OCI-LY3 (cell line): Measurements from ENCODE around the gene PPP1R36.
"Not testable (repeated sequence)": the region's sequence is repeated elsewhere in the genome, so short reads cannot be mapped to it uniquely, and the experiment has no call there.

Source experiments
- H2AFZ ChIP-seq: fragments of 200-600, 300-600 bp; shearing (Covaris generic); 2 replicates; pipeline ENCODE4 v1.6.0; 2014; ENCODE audit warnings: antibody characterized with exemption, low read depth, low read length
- H3K27ac ChIP-seq: fragments of 200-600, 300-600 bp; sonication (generic); 2 replicates; pipeline ENCODE4 v1.5.1; 2014; ENCODE audit warnings: mild to moderate bottlenecking, low read length, moderate library complexity, mixed read lengths
- H3K27me3 ChIP-seq: fragments of 200-600, 300-600 bp; sonication (generic); 2 replicates; pipeline ENCODE4 v1.6.1; 2014; ENCODE audit warnings: low read depth, low read length, mixed read lengths
- H3K36me3 ChIP-seq: fragments of 200-600, 300-600 bp; sonication (generic); replicated peaks from 2 replicates; pipeline ENCODE3; 2014; ENCODE audit warnings: low read depth, low read length, mixed read lengths
- H3K4me1 ChIP-seq: fragments of 300-600, 200-600 bp; sonication (generic); 2 replicates; pipeline ENCODE4 v1.6.1; 2014; ENCODE audit warnings: low read length, mixed read lengths
- H3K4me2 ChIP-seq: fragments of 200-600, 300-600 bp; sonication (generic); 2 replicates; pipeline ENCODE4 v1.6.1; 2014; ENCODE audit warnings: low read length, mixed read lengths
- H3K4me3 ChIP-seq: fragments of 300-600, 200-600 bp; sonication (generic); 2 replicates; pipeline ENCODE4 v1.5.1; 2014; ENCODE audit warnings: antibody characterized with exemption, mild to moderate bottlenecking, low read length, moderate library complexity
- H3K79me2 ChIP-seq: fragments of 300-600, 200-600 bp; shearing (Covaris generic); 2 replicates; pipeline ENCODE4 v1.6.1; 2014; ENCODE audit warnings: mild to moderate bottlenecking, low read length, mixed read lengths
- H3K9ac ChIP-seq: fragments of 300-600, 200-600 bp; shearing (Covaris generic); 2 replicates; pipeline ENCODE4 v1.6.0; 2014; ENCODE audit warnings: mild to moderate bottlenecking, low read length, moderate library complexity
- H3K9me3 ChIP-seq: fragments of 200-600, 300-600 bp; shearing (Covaris generic); 2 replicates; pipeline ENCODE4 v1.6.1; 2014; ENCODE audit warnings: low read length, mixed read lengths; ENCODE audit not compliant: insufficient read depth
- H4K20me1 ChIP-seq: fragments of 200-600, 300-600 bp; sonication (generic); 2 replicates; pipeline ENCODE4 v1.6.1; 2016; ENCODE audit warnings: low read length, mixed read lengths; ENCODE audit not compliant: insufficient read depth
- CTCF ChIP-seq: fragments of 200-600, 300-600 bp; sonication (generic); IDR thresholded peaks from 2 replicates; pipeline ENCODE4 v1.5.1; 2014; ENCODE audit warnings: antibody characterized with exemption, low read length, low read depth
- EZH2phosphoT487 ChIP-seq: fragments of 200-600 bp; shearing (Covaris generic); IDR thresholded peaks from 2 replicates; pipeline ENCODE4 v1.6.1; 2018; ENCODE audit warnings: antibody characterized with exemption, mixed run types, low read depth

The PPP1R36 gene

DNA sequence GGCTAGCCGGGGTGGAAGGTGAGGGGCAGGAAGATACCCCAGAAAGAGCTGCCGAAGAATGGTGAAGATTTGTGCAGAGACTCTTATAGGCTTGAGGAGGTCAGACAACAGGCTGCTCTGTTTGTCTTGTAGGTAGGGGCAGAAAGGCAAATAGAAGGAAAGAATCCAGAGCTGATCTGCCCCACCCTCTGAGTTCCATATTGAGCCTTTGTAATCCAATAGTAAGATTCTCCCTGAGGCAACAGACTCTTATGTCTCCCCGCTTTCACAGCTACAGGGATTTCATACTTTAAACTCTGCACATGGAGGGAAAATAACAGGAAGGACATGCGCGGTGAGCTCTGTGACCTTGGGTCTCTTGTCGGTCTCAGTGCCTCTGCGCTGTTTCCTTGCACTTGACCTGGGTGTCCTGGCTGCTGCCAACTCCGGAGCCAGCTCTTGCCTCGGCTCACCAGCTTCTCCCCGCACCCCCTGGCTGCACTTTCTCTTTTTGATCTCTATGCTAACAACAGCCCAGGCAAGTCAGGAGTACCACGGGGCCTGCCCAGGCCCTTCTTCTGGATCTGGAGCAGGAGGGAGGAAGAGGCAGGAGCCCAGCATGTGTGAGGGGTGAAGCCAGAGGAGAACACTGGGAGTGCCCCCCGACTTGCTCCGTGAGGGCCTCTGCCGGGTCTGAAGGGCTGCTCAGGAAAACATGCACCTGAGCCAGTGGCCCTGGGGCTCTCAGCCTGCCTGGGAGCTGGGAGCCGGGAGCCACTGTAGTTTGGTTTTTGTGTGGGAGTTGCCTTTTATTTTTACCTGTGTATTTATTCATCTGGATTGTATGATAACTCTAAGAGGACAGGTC lies 75.8 kb downstream of the PPP1R36 start:
- Histone ChIP-seq H3K36me3 (no peaks in the 10 kb centered on the region), H2AFZ (no peak overlapping the region), H3K27me3 (0 out of 2 replicates have a peak, but pooled peaks cover 4% of the 10 kb centered on the region), H3K4me3 (no peak overlapping the region), H4K20me1 (no peaks in the 10 kb centered on the region), H3K4me2 (no peak overlapping the region), H3K79me2 (no peaks in the 10 kb centered on the region), H3K9me3 (no peaks in the 10 kb centered on the region), H3K27ac (no peak overlapping the region), H3K9ac (no peak overlapping the region), H3K4me1 (no peaks in the 10 kb centered on the region)
- no peak for TF ChIP-seq EZH2phosphoT487
- no peak for TF ChIP-seq CTCF

DNA sequence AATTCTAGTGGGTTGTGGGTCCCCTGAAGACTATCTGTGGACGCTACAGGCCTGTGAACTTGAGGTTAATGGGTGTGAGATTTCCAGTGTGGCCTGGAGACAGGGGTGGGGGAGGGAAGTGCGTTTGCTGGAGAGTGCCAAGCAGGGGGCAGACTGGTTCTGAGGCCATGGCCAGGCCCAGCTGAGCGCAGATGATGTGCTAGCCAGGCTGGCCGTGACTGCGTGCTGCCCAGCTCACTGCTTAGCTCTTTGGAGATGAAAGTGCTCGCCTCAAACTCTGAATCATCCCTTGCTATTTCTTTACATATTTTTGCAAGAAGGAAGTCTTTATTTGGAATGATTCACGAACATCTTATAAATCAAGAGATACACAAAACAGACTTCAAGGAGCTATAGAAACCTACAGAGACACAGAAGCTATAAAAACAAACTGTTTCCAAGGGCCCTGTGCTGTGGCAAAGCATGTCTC lies 79.2 kb downstream of the PPP1R36 start:
- Histone ChIP-seq H2AFZ (no peak overlapping the region), H3K4me1 (peaks cover 11% of the 10 kb centered on the region), H3K9me3 (no peaks in the 10 kb centered on the region), H3K79me2 (no peaks in the 10 kb centered on the region), H3K4me3 (no peak overlapping the region), H4K20me1 (no peaks in the 10 kb centered on the region), H3K4me2 (no peak overlapping the region), H3K36me3 (no peaks in the 10 kb centered on the region), H3K9ac (no peak overlapping the region), H3K27ac (no peak overlapping the region), H3K27me3 (no peaks in the 10 kb centered on the region)
- TF ChIP-seq EZH2phosphoT487 (no peak), CTCF (no peak)

DNA sequence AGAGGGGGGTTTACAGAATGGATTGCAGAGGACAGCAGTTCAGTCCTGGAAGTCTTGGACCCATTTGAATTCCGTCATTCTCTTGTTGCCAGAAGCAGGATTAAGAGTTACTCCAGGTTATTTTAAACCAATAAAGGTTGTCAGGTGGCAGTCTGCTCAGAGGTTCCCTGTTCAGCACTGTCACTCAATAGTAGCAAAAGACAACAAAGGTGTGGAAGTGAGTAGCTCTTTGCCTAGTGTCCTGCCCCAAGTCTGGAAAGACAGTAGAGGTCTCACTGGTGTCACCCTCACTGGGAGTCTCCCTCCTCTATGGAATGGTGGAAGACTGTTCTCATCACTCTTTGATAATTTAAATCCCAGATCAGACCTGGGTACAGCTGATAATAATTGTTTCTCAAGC lies 81.0 kb downstream of the PPP1R36 start:
- Histone ChIP-seq H3K9ac (no peak overlapping the region), H3K4me2 (no peak overlapping the region), H3K27ac (no peak overlapping the region), H3K36me3 (no peaks in the 10 kb centered on the region), H3K4me1 (peaks cover 11% of the 10 kb centered on the region), H2AFZ (no peak overlapping the region), H4K20me1 (no peaks in the 10 kb centered on the region), H3K9me3 (no peaks in the 10 kb centered on the region), H3K4me3 (no peak overlapping the region), H3K27me3 (no peaks in the 10 kb centered on the region), H3K79me2 (no peaks in the 10 kb centered on the region)
- TF ChIP-seq EZH2phosphoT487 (no peak), CTCF (no peak)

DNA sequence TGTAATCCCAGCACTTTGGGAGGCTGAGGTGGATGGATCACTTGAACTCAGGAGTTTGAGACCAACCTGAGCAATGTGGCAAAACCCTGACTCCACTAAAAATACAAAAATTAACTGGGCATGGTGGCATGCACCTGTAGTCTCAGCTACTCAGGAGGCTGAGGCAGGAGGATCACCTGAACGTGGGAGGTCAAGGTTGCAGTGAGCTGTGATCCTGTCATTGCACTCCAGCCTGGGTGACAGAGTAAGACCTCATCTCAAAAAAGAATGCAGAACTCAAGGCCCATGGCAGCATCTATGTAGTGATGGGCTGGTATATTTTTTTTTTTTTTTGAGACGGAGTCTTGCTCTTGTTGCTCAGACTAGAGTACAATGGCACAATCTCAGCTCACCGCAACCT lies 81.5 kb downstream of the PPP1R36 start:
- H3K9me3 ChIP-seq, H2AFZ ChIP-seq, H3K79me2 ChIP-seq, H3K9ac ChIP-seq, H3K4me2 ChIP-seq, H3K4me3 ChIP-seq, H3K27ac ChIP-seq, H3K27me3 ChIP-seq, H3K36me3 ChIP-seq, H4K20me1 ChIP-seq: not testable (repeated sequence)
- H3K4me1 ChIP-seq, result peaks cover 12% of the 10 kb centered on the region
